HepG2 (cell line): Measurements from ENCODE around the gene EPHA1. TPM values are rescaled to one million over a fixed set of nuclear protein-coding genes. Genes with fewer than 3 reads are reported as not detected.

Source experiments
- CTCF ChIP-seq: sonication (generic); formaldehyde crosslinking; IDR thresholded peaks from 2 replicates; pipeline ENCODE4 v1.5.0; 2020; ENCODE audit warnings: mild to moderate bottlenecking, missing genetic modification reagents, moderate library complexity
- HDAC6 ChIP-seq: fragments of 200-600 bp; sonication (generic); IDR thresholded peaks from 2 replicates; pipeline ENCODE4 v1.7.0; 2017; ENCODE audit warnings: mild to moderate bottlenecking, antibody characterized with exemption, low read length, low read depth
- MED1 ChIP-seq: sonication (generic); formaldehyde crosslinking; IDR thresholded peaks from 2 replicates; pipeline ENCODE4 v1.4.0; 2020; ENCODE audit warnings: missing genetic modification reagents
- PAWR ChIP-seq: sonication (generic); formaldehyde crosslinking; IDR thresholded peaks from 2 replicates; pipeline ENCODE4 v1.4.0; 2020; ENCODE audit warnings: missing genetic modification reagents, mild to moderate bottlenecking, borderline replicate concordance
- ZBTB42 ChIP-seq: sonication (generic); formaldehyde crosslinking; IDR thresholded peaks from 2 replicates; pipeline ENCODE4 v1.5.0; 2020; ENCODE audit warnings: mild to moderate bottlenecking, missing genetic modification reagents
- ZBTB46 ChIP-seq: sonication (generic); formaldehyde crosslinking; IDR thresholded peaks from 2 replicates; pipeline ENCODE4 v1.4.0; 2020; ENCODE audit warnings: mild to moderate bottlenecking, missing genetic modification reagents, borderline replicate concordance
- ZFP36L1 ChIP-seq: sonication (generic); formaldehyde crosslinking; IDR thresholded peaks from 2 replicates; pipeline ENCODE4 v1.8.0; 2022; ENCODE audit warnings: mild to moderate bottlenecking, missing genetic modification reagents, moderate library complexity
- ZNF280B ChIP-seq: sonication (generic); formaldehyde crosslinking; IDR thresholded peaks from 2 replicates; pipeline ENCODE4 v1.5.0; 2020; ENCODE audit warnings: missing genetic modification reagents, mild to moderate bottlenecking, borderline replicate concordance
- ZNF550 ChIP-seq: sonication (generic); formaldehyde crosslinking; IDR thresholded peaks from 2 replicates; pipeline ENCODE4 v1.4.0; 2020; ENCODE audit warnings: mild to moderate bottlenecking, missing genetic modification reagents, borderline replicate concordance
- ZNF563 ChIP-seq: sonication (generic); formaldehyde crosslinking; IDR thresholded peaks from 2 replicates; pipeline ENCODE4 v1.8.0; 2022; ENCODE audit warnings: mild to moderate bottlenecking, moderate library complexity, missing genetic modification reagents
- ZNF567 ChIP-seq: sonication (generic); formaldehyde crosslinking; IDR thresholded peaks from 2 replicates; pipeline ENCODE4 v1.8.1; 2023; ENCODE audit warnings: mild to moderate bottlenecking, missing genetic modification reagents, borderline replicate concordance
- ZNF574 ChIP-seq: sonication (generic); formaldehyde crosslinking; IDR thresholded peaks from 2 replicates; pipeline ENCODE4 v1.4.0; 2020; ENCODE audit warnings: missing genetic modification reagents
- ZSCAN20 ChIP-seq: sonication (generic); formaldehyde crosslinking; IDR thresholded peaks from 2 replicates; pipeline ENCODE4 v1.4.0; 2020; ENCODE audit warnings: missing genetic modification reagents, mild to moderate bottlenecking, borderline replicate concordance
- polyA plus RNA-seq, 8 experiments: library from polyadenylated mRNA; depleted of rRNA in 3 of 8; stranded (reverse) in 7 of 8; unstranded in 1 of 8; fragments of >200 nt; fragmentation: Illumina TruSeq in 4 of 8; extraction: Trizol in 4 of 8; gene quantifications; 2 replicates each; pipeline versions ENCODE4 v1.2.1 to v1.2.3, GENCODE V29; 2011 to 2016; ENCODE audit warnings: low read depth in 4 of 8, missing spikeins in 1 of 8, mixed read lengths in 1 of 8; ENCODE audit not compliant: insufficient read depth in 1 of 8
- total RNA-seq, 5 experiments: library from RNA; depleted of rRNA; stranded (reverse); fragments of >200 nt; fragmentation: Illumina TruSeq; extraction: Trizol; gene quantifications; 2 replicates each; pipeline ENCODE4 v1.2.3, GENCODE V29; 2016; ENCODE audit warnings: low read depth in 1 of 5
- TF ChIP-seq, protein P1 (sequence below): IDR thresholded peaks from 2 replicates; pipeline ENCODE4 v1.6.1; 2016; ENCODE audit warnings: low read depth
- TF ChIP-seq, protein P2 (sequence below): sonication (generic); formaldehyde crosslinking; IDR thresholded peaks from 2 replicates; pipeline ENCODE4 v1.5.0; 2020; ENCODE audit warnings: missing genetic modification reagents

The EPHA1 gene
- total and polyA plus RNA-seq, 2 of the 13 experiments (the other 11 are each of a cell fraction or from before 2014, with no cell fraction given): 4.6 to 17.1 TPM

DNA sequence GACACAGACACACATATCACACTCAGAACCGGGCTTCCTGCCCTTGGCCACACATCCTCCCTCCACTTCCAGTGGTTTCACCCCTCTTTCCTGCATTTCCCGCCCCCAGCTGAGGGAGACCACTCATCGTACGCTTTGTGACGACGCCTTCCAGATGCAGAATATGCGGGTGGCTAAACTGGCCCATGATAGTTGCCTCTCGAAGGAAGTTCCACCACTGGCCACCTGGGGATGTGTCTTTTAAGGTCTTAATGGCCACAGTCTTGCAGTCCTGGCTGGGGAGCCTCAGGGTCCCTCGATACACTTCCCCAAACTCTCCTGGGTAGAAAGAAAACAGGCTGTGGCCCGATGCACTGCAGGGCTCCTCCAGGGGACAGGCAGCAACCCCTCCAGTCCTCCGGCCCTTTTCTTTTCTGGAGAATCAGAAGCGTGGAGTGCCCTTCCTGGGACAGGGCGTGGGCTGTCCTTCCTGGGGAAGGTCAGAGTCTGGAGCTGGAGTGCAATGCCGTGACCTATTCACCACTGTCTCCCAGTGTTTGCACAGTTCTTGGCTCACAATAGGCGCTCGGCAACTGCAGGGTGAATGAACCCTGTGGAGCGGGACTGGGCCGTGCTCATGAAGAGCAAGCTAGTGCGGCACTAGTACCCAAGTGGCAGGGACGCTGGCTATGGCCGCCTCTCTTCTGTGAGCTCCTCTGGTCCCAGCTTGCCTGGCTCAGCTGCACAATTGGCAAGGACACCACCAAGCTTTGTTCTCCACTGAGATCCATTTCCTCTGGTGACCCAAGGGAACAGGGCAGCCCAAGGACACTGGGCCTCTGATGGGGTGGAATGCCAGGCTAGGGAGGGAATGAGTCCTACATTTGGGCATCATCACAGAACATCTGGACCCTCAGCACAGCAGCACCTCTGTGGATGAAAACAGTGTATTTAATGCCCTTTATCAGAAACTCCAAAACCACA, 13.2 kb downstream of the EPHA1 start (continued):
- TF ChIP-seq ZSCAN20 (CRISPR knock-in tag) (no peak), ZNF563 (CRISPR knock-in tag) (no peak), ZBTB42 (CRISPR knock-in tag) (no peak), CTCF (CRISPR knock-in tag) (peak; percentile 42), HDAC6 (no peak), ZNF574 (CRISPR knock-in tag) (peak; percentile 77), PAWR (no peak), ZNF567 (no peak), ZNF280B (CRISPR knock-in tag) (peak; percentile 19; the same call in 1 of the 2 replicates), ZBTB46 (CRISPR knock-in tag) (no peak), ZFP36L1 (CRISPR knock-in tag) (no peak), MED1 (CRISPR knock-in tag) (peak; percentile 86), ZNF550 (CRISPR knock-in tag) (0 out of 2 replicates have a peak, but pooled peaks have one; percentile 14)
- TF ChIP-seq, protein P1, sequence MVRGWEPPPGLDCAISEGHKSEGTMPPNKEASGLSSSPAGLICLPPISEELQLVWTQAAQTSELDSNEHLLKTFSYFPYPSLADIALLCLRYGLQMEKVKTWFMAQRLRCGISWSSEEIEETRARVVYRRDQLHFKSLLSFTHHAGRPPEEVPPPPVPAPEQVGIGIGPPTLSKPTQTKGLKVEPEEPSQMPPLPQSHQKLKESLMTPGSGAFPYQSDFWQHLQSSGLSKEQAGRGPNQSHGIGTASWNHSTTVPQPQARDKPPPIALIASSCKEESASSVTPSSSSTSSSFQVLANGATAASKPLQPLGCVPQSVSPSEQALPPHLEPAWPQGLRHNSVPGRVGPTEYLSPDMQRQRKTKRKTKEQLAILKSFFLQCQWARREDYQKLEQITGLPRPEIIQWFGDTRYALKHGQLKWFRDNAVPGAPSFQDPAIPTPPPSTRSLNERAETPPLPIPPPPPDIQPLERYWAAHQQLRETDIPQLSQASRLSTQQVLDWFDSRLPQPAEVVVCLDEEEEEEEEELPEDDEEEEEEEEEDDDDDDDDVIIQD (CRISPR knock-in tag): 0 out of 2 replicates have a peak, but pooled peaks have one; percentile 32
- TF ChIP-seq, protein P2, sequence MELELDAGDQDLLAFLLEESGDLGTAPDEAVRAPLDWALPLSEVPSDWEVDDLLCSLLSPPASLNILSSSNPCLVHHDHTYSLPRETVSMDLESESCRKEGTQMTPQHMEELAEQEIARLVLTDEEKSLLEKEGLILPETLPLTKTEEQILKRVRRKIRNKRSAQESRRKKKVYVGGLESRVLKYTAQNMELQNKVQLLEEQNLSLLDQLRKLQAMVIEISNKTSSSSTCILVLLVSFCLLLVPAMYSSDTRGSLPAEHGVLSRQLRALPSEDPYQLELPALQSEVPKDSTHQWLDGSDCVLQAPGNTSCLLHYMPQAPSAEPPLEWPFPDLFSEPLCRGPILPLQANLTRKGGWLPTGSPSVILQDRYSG (CRISPR knock-in tag): no peak
